Activated naive CD4-positive, alpha-beta T cell treated with Interleukin-2 at 50 U/mL for 16 hours (primary cell): ENCODE data around the gene ZNF587B.
"Not testable (repeated sequence)": the region's sequence is repeated elsewhere in the genome, so short reads cannot be mapped to it uniquely, and the experiment has no call there.

Experiments
- DNase-seq: peaks from one replicate; pipeline ENCODE4 v3.0.0-alpha.2; 2020

Gene ZNF587B

GRCh38 chr19:57873883-57874799, 44.0 kb downstream of the ZNF587B start:
- not testable (repeated sequence) for DNase-seq

GRCh38 chr19:57886046-57886445, 55.9 kb downstream of the ZNF587B start:
- no peak for DNase-seq

GRCh38 chr19:57887195-57887941, 57.3 kb downstream of the ZNF587B start:
- DNase-seq, result no peak

GRCh38 chr19:57888107-57888559, 58.0 kb downstream of the ZNF587B start:
- no peak for DNase-seq

- peak; percentile 85 for DNase-seq
These were observed 58.6 kb downstream of the ZNF587B start, which contains the start of gene ZNF814 for GRCh38 chr19:57888560-57889231. Gene ZNF814 (minus strand): TSS chr19:57889037. CDS start chr19:57888802, 235 bp downstream.

- DNase-seq, result not testable (repeated sequence)
These were observed 60.6 kb downstream of the ZNF587B start for GRCh38 chr19:57890706-57891105.
